ENCODE measurements around the gene ZSWIM8.

Gene ZSWIM8

DNA sequence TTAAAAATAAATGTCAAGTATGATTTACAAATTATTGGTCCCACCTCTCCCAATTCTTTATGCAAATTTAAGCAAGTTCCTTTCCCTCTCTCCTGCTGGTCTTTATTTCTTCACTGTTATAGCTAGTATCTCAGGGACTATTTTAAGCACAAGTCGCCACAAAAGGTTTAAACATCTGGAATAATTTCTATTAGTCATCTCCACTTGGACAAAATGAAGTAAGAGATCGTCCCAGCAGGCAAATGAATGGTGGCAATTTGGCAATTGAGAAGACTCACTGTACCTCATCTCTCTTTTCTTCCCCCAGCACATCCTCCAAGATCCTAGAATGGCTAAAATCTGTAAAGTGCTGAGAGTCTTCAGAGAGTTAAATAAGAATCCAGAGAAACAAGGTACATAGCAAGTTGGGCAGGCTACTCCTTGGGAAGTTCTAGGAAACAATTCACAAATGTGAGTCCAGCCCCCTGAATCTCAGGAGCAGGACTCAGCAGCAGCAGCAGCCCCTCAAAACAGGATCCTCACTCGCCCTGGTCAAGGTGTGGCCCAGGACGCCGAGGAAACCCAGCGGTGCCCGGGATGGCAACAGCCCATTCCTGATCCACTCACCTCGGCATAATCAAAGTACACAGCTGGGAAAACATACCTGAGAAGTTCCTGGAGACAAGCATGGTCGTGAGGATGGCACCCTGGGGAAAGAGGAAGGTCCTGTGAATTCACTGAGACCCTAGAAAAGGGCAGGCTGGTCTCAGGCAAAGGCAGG lies 56.3 kb downstream of the ZSWIM8 start:
- DNase-seq (ENCODE audit: low read depth in 2 of 2): no peak

DNA sequence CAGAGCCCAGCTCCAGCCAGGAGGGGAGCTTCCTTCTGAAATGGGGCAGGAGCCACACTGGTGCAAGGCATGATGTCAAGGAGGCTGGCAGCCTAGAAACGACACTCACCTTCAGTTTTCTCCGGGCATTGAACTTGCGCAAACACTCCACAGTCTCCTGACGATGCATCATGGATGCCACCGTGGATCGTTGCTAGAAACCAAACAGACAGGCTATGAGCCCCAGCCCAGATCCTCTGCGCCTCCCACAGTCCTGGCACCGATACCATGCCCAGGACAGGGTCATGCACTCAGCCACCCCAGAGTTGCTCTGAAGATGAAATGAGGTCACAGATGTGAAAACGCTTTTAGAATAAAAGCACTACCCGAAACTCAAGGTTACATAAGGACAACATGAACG lies 56.9 kb downstream of the ZSWIM8 start:
- DNase-seq (ENCODE audit: low read depth in 2 of 2): no peak

DNA sequence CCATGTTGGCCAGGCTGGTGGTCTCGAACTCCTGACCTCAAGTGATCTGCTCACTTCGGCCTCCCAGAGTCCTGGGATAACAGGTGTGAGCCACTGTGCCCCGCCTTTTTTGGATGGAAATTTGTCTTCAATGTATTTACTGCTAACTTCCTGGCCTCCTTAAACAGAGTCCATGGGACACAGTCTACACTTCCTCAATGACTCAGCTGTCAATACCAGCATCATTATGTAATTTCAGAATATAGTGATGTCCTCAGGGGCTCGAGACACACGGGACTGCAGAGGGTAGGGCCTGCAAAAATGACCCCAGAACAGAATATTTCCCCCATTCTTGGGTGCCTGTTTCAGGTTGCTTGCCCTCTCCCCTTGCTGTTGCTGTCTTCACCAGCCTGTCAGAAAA lies 57.9 kb downstream of the ZSWIM8 start:
- DNase-seq (ENCODE audit: low read depth in 2 of 2): no peak

DNA sequence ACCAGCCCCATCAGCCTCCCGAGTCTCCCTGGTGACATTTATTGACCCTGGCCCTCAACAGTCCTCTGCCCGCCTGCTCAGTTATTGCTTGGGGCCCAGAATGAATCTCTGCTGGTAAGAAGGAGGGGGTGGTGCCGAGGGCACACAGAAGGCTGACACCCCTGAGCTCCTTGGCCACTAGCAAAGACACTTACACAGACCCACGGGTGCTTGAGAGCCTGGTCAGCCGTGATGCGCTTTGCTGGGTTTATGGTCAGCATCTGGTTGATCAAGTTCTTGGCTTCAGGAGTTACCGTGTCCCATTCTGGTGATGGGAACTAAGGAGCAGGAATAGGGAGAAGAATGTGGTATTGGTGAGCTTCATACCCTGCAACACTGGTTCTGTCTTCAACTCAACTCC lies 61.6 kb downstream of the ZSWIM8 start:
- no peak for DNase-seq (ENCODE audit: low read depth in 2 of 2)

DNA sequence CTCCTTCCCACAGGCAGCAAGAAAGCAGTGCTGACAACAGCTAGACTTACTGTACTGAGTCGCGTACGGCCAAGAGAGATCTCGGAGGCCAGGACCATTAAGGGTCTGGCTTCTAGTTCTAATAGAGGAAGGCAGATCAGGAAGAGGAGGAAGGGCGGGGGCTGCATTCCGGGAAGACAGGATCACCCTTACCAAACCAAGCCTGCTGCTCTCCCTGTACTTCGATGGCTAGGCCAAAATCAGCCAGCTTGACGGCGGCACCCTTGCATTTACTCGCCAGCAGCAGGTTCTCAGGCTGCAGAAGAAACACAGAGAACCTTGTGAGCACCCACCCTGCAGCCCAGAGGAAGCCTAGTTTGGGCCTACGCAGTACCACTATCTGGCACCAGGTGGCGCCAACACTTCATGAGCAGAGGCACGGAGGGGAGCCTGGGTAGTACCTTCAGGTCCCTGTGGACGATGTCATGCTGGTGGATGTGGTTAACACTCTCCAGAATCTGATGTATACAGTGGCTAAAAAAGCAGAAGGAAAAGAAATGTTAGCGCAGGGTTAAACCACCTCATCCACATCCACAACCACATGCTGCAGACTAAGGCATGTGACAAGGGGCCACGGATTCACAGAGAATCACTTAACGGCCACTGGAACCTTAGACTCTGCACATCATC lies 63.5 kb downstream of the ZSWIM8 start:
- DNase-seq (ENCODE audit: low read depth in 2 of 2): peak; percentile 79 to 92

DNA sequence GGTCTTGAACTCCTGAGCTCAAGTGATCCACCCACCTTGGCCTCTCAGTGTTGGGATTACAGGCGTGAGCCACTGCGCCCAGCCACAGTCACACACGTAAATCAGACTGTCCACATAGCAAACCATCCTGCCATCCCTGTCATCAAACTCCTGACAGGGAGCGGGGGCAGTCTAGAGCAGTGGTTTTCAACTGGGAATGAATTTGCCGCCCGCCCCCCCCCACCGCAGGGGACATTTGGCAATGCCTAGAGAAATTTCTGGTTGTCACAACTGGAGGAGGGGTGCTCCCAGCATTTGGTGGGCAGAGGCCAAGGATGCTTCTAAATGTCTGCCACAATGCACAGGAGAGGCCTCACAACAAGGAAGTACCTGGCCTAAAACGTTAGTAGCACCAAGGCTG lies 64.8 kb downstream of the ZSWIM8 start:
- no peak for DNase-seq (ENCODE audit: low read depth in 2 of 2)

DNA sequence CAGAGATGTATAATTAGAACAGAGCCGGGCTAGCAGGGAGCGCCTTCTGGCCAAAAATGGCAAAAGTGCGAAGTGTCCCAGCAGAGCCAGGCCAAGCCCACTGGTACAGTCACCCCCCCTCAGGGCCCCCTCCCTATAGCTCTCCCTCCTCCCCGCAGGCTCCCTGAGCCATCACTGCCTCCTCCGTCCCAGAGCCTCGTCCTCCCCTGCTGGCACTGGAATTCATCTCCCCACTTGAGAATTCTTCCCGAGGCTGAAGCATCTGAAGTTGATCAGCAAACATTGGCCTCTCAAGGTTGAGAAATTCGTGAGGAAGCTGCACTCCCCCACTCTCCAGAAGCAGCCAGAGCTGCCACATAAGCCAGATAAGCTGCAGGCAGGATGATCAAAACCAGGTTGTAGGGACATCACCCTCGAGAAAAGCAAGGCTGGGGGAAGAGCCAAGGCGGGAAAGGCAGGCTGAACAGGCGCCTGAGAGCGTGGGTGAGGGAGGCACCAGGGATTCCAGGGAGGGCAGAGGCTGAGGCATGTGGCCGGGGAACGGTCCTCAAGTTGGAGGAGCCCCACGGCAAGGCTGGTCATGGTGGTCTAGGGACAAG lies 65.6 kb downstream of the ZSWIM8 start:
- no peak for DNase-seq (ENCODE audit: low read depth in 2 of 2)
